ENCODE data around the gene CD47.

CD47 gene

GRCh38 chr3:108053483-108053882, 37.3 kb downstream of the CD47 start:
- in situ Hi-C loops (cut with MboI; ENCODE audit: low sequenced_read_pairs) = no loop called here

DNA sequence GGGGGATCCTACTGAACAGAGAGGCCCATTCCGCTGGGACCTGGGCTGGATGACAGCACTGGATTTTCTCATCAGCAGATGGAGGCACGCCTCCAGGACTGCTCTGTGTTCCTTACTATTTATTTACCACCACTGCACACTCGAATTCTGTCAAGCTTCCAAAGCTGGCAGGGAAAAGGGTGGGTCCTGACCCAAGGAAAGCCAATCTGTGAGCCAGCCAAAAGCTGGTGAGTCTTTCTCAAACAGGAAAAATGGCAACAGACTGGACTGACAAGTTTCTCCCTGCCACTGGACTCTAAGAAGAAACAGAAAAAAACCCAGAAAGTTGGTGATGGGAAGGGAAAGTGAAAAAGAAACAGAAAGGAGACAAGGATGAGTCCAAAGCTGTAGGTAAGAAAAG, 37.8 kb downstream of the CD47 start:
- in situ Hi-C loops (cut with MboI; ENCODE audit: low sequenced_read_pairs) = no loop called here

- in situ Hi-C loops (cut with MboI; ENCODE audit: low sequenced_read_pairs) = no loop called here
These were observed 39.8 kb downstream of the CD47 start for GRCh38 chr3:108051005-108051404.

GRCh38 chr3:108047987-108048386, 42.8 kb downstream of the CD47 start:
- in situ Hi-C loops (cut with MboI; ENCODE audit: low sequenced_read_pairs) = no loop called here

DNA sequence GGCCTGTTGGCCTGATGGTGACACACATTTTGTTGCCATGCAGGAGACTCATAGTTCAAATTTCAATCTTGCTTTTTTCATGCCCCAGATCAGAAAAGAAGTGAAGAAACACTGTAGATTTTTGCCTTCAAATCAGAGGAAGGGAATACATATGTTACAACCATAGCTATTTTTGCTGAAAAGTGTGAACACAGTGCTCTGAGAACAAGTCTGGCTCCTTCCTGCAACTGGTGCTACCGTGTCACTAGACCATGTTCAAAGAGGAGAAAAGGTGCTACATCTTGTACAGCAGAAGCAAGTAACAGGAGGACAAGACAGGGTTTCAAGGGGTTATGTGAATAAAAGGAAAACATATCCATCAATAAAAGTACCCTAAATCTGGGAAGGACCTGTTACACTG, 44.6 kb downstream of the CD47 start:
- in situ Hi-C loops (cut with MboI; ENCODE audit: low sequenced_read_pairs) = no loop called here

GRCh38 chr3:108044699-108045098, 46.1 kb downstream of the CD47 start:
- in situ Hi-C loops (cut with MboI; ENCODE audit: low sequenced_read_pairs) = no loop called here

GRCh38 chr3:108042300-108042699, 48.5 kb downstream of the CD47 start:
- in situ Hi-C loops (cut with MboI; ENCODE audit: low sequenced_read_pairs) = no loop called here

DNA sequence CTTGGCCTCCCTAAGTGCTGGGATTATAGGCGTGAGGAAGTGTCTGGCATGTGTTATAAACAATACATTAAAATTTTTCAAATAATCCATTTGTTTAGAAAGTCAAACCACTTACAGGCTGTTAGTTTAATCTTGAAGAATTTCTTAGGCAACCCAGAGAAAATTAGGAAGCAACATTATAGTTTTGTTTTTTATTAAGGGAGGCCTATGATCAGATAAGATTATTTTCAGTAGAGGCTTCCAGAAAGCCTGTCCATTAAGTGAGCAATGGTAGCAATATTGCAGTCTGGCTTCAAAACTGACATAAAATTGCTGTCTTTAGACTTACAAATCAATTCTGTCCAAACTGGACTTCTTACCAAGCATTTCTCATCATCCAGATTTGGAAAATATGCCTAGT, 49.6 kb downstream of the CD47 start:
- in situ Hi-C loops (cut with MboI; ENCODE audit: low sequenced_read_pairs) = no loop called here

DNA sequence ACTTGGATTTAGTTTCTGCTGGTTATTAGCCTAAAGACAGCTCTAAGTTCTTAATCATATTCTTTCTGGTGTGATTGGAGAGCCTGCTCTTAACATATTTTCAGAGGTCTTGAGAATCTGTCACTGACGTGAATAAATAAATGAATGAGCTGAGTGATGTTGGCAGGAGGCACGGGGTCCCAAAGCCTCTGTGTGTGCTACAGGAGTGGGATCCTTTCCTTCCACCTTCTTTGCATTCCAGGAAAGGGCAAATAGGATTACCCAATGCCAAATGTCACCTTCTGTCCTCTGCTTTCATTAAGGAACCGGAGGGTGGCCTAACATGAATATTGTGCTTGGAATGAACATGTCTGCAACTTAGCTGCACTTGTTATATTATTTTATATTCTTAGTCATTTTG, 53.1 kb downstream of the CD47 start:
- in situ Hi-C loops (cut with MboI; ENCODE audit: low sequenced_read_pairs) = no loop called here

GRCh38 chr3:108036984-108037741, 53.7 kb downstream of the CD47 start:
- in situ Hi-C loops (cut with MboI; ENCODE audit: low sequenced_read_pairs) = no loop called here

DNA sequence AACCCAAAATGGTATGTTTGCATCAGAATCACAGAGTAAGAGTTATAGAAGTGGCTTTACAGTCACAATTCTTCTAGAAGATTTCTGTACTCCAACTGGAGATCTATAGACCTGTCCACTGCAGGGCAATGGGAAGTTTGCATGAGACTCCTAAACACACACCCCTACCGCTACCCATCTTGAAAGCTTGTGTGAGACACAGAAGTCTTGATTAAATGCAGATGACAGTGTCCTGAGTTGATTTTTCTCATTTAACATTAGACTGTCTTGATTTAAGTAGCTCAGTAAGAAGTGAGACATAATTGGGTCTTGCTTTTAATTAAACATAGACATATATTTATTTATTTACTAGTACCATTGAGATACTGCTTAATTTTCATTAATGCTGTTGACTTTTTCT, 54.4 kb downstream of the CD47 start:
- in situ Hi-C loops (cut with MboI; ENCODE audit: low sequenced_read_pairs) = no loop called here

DNA sequence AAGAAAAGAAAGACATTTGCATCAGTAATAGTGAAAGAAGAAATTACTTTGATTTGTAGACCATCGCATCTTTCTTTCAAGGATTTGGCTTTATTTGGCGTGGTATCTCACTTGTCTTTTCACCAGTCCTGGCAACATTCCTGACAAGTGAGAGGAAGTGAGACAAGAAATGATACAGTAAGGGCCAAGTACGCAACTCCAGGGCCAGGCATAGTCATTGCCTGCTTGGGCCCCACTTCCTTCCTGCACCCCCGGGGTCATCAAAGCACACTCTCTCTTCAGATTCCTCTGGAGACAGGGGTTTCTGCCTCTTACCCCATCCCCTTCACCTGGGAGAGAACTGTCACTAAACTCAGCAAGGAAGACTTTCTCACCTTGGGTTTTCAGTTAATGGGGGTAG, 55.1 kb downstream of the CD47 start:
- in situ Hi-C loops (cut with MboI; ENCODE audit: low sequenced_read_pairs) = no loop called here

DNA sequence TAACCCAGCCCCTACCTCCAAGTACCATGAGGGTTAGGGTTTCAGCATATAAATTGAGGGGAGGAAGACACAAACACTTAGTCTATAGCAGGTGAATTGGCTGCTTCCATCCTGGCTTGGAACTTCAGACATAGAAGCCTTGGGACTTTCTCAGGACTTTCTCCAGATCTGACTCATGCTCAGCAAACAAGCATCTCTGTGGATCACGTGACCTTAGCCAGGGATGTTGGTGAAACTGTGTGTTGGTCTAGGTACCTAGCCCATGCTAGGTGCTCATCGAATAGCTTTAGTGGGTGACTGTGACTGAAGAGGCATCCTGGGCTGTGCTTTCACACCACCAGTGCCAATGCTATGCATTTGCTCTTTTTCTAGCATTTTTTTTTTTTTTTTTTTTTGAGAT, 58.9 kb downstream of the CD47 start:
- in situ Hi-C loops (cut with MboI; ENCODE audit: low sequenced_read_pairs) = no loop called here

- in situ Hi-C loops (cut with MboI; ENCODE audit: low sequenced_read_pairs) = no loop called here
These were observed 59.9 kb downstream of the CD47 start for GRCh38 chr3:108030960-108031359.

DNA sequence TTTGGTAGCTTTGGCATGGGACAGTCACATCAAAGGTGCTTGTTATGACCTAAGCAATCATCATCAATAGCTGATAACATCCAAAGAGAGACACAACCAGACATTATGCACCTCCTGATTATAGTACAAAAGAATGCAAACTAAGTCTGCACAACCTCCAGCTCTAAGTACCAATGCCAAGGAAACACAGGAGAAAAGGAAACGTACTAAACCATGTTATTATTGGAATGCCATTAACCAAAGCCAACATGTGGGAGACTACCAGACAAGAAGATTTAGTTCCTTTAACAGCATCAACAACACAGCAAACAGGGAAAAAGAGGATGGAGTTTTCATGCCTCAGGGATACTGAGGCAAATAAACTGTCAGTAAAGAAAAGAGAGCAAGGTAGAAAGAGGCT, 61.4 kb downstream of the CD47 start:
- in situ Hi-C loops (cut with MboI; ENCODE audit: low sequenced_read_pairs) = no loop called here

GRCh38 chr3:108028896-108029295, 61.9 kb downstream of the CD47 start:
- in situ Hi-C loops (cut with MboI; ENCODE audit: low sequenced_read_pairs) = no loop called here

GRCh38 chr3:108025177-108025576, 65.7 kb downstream of the CD47 start:
- in situ Hi-C loops (cut with MboI; ENCODE audit: low sequenced_read_pairs) = no loop called here

DNA sequence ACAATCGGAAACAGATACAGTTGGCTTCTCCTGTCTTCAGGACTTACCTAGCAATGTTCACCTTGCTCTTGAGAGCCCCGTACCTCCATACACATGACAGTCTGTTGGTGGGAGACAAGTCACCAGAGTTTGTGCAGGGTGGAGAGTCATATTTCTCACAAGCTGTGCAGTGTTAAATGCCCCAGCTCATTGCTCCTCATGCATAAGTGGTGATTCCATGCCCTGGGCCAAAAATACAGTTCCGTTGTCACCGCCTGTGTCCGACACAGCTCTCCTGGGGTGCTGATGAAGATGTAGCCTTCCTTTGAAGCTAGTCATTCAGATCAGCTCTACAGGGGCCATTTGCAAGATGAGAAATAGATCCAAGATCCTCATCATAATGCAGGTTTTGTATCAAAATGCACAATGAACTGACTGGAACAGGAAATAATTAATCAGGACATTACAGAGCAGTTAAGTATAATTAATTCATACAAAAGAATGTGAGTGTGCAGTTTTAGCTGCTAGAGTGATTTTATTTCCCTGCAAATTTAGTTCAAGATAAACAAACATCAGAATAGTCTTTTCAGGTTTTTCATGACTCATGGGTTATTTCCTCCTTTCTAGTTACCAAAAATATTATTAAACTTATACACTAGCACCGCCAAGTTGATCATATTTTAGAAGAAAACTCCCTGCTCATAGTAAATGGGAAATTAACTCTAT, 66.5 kb downstream of the CD47 start:
- in situ Hi-C loops (cut with MboI; ENCODE audit: low sequenced_read_pairs) = no loop called here

- in situ Hi-C loops (cut with MboI; ENCODE audit: low sequenced_read_pairs) = no loop called here
These were observed 68.3 kb downstream of the CD47 start for GRCh38 chr3:108022256-108023150.

- in situ Hi-C loops (cut with MboI; ENCODE audit: low sequenced_read_pairs) = no loop called here
These were observed 69.3 kb downstream of the CD47 start for GRCh38 chr3:108021533-108021932.

GRCh38 chr3:108021131-108021530, 69.7 kb downstream of the CD47 start:
- in situ Hi-C loops (cut with MboI; ENCODE audit: low sequenced_read_pairs) = no loop called here

- in situ Hi-C loops (cut with MboI; ENCODE audit: low sequenced_read_pairs) = no loop called here
These were observed 72.3 kb downstream of the CD47 start for GRCh38 chr3:108018552-108018951.
